NCI-H2081 (cell line): ENCODE results near the gene TNFRSF12A.

ENCODE experiments used
- DNase-seq, 2 experiments: peaks; one replicate each; lab custom pipeline; 2025; lab: John Stamatoyannopoulos, UW

The TNFRSF12A gene

GRCh38 chr16:3012828-3013420, 7.2 kb upstream of the TNFRSF12A start, which contains the start of gene CLDN9:
CLDN9 (plus strand) TSS chr16:3012923; CDS start chr16:3013363, 440 bp downstream.
- peak; percentile 53 to 85 for DNase-seq

- no peak for DNase-seq
Observed at GRCh38 chr16:3013491-3013951, 6.6 kb upstream of the TNFRSF12A start.

DNA sequence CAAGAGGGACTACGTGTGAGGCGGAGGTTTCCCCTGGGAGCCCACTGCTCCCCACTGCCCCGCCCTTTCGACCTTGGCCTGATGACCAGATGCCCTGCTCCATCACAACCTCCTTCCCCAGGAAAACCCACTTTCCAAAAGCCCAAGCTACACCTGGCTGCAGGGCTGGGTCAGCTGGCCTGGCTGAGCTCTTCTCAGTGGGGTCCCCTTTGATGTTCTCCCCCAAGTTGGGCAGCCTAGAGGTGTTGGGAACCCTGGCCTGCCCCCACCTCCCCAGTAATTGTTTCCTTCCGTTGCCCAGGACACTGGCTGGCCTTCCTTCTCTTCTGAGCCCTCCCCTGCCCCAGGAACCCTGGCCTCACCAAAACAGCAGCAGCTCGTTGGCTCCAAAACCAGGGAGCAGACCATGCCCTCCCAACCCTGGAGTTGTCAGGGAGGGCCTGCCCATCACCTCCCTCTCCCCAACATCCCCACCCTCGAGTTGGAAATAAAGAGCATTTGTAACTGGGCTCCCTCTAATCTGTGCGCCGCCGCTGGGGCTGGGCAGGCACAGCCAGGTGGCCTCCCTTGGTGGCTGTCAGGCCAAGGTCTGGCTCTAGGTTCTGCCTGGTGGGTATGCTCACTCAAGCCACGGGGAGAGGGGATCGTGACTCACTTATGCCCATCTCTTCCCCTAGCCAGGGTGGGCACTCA, 6.0 kb upstream of the TNFRSF12A start:
- DNase-seq: no peak

- no peak for DNase-seq
Observed at GRCh38 chr16:3014971-3015370, 5.2 kb upstream of the TNFRSF12A start.

DNA sequence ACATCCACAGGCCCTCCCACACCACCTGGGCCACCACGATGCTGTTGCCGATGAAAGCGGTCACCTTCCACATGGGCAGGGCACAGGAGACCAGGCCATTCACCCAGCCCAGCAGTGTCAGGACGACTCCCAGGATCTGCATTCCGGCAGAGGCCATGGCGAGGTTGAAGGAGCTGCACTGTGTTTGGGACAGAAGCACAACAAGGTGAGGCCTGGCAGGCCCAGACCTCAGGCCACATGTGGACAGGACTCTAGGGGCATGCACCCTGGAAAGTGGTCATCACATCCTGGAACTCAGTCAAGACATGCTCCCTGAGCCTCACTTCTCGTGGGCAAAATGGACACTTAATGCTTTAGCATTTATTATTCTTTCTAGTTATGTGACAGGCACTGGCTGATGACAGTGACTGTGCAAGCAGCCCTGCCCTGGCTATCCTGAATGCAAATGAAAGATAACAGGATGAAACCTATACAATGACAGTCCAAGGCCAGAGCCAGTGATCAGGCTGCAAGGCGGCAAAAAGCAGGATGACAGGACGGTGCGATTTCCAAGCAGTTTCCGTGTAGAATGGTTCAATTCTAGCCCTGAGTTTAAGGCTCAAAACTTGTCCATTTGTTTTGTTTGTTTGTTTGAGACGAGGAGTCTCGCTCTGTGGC, 4.2 kb upstream of the TNFRSF12A start:
- DNase-seq: no peak

- no peak for DNase-seq
Observed at GRCh38 chr16:3017344-3017743, 2.8 kb upstream of the TNFRSF12A start.

DNA sequence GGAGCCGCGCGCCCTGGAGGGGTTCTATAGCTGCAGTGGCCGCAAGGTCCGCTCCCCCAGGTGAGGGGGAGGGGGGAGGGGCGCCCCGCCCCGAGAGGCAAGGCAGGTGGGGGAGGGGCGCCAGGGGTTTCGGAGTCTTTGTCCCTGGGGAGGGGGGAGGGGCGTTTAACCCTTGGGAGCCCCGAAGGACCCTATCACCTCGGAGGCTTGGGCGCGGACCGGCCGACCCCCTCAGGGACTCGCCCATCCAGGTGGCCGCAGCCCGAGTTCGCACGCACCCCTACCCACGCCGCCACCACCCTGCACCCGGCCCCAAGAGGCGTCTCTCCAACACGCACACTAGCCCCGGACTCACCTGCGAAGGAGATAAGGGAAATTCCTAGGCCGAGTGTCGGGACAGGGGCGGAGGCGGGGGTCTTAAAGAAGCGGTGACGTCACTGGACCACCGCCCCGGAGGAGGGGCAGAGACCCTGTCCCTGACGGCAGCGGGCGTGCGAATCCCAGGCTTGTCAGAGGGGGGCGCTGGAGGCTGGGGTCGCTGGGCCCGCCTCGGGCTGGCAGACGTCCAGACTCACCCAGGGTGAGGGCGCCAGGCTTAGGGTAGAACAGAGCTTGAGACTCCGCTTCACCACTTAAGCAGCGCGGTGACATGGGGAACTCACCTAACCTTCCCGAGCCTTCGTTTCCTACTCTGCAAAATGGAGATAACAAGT, 2.2 kb upstream of the TNFRSF12A start, which contains the start of gene CLDN6:
CLDN6 (minus strand) TSS at position 390 of the 713 bp plus-strand sequence. CDS start 2,162 bp downstream, outside the sequence.
- no peak for DNase-seq

DNA sequence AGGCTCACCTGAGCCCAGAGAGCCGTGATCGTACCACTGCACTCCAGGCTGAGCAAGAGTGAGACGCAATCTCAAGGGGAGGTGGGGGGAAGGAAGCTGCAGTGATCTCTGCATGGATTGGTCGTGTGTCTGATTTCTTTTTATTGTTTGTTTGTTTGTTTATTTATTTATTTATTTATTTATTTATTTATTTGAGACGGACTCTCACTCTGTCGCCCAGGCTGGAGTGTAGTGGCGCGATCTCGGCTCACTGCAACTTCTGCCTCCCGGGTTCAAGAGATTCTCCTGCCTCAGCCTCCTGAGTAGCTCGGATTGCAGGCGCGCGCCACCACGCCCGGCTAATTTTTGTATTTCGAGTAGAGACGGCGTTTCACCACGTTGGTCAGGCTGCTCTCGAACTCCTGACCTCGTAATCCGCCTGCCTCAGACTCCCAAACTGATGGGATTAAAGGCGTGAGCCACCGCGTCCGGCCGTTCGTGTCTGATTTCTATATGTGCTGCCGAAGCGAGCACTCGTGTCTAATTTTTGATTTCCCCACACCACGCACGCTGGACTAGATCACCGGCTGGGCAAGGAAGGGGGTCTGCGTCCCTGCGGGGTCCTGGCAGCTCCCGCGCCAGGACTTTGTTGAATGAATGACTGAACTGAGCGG, 448 bp upstream of the TNFRSF12A start:
- no peak for DNase-seq

GRCh38 chr16:3020604-3021448, 658 bp downstream of the TNFRSF12A start:
- peak in 1 of 2 experiments; percentile 30 for DNase-seq

- DNase-seq: peak in 1 of 2 experiments; percentile 27
Observed at GRCh38 chr16:3021449-3022207, 1.5 kb downstream of the TNFRSF12A start.

DNA sequence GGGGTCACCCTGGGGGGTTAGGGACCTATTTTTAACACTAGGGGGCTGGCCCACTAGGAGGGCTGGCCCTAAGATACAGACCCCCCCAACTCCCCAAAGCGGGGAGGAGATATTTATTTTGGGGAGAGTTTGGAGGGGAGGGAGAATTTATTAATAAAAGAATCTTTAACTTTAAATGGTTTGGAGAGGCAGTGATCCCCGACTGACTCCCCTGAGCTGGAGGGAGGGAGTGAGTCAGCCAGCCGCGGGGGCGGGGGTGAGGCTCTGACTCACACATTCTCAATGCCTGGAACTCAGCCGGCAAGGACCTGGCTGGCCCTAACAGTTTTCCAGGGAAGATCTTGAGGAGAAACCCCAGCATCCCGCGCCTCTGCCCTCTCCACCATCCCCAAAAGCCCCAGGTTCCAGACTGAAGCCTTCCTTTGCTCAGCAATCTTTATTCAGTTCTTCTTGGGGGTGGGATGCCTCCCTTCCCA, 2.1 kb downstream of the TNFRSF12A start:
- no peak for DNase-seq

DNA sequence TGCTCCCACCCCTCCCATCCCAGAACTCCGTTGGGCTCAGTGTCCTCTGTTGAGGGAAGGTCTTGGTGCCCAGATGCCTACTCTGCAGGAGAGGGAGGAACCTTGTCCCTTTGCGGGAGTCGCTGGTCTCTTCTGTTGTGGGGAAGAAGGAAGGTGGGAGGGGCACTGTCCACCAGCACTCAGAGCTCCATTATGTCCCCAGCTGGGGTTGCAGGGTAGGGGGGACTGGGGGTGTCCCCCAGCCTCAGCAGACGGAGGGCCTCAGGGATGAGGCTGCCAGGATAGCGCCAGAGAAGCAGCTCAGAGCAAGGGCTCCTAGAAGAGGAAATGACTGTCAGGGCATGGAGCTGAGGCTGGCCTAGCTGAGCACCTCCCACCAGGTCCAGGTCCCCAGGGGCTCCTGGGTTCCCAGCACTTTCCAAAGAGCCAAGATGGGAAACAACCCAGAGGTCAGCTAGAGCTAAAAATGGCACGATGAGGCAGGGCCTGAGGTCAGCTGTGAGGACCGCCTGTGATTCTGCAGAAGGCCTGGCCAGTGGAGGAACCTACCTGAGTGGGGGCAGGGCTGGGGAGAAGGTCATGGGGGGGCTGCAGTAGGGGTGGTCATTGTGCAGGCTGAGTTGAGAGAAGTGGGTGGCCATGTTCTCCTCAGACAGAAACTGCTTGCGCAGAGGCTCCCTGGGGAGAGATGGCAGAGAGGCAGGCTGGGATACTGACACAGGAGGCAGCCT, 2.7 kb downstream of the TNFRSF12A start:
- no peak for DNase-seq

DNA sequence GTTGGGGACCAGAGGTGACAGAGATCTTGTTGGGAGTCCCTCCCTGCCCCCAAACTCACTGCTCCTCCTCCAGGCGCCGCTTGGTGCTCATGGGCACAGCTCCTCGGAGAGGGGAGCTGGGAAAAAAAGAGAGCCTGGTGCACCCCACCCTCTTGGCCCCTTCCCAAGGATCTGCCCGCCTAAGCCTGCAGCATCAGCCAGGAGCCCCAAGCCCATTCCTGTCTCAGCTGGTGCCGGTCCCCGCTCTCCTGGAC, 3.2 kb downstream of the TNFRSF12A start:
- peak in 1 of 2 experiments; percentile 56 for DNase-seq

DNA sequence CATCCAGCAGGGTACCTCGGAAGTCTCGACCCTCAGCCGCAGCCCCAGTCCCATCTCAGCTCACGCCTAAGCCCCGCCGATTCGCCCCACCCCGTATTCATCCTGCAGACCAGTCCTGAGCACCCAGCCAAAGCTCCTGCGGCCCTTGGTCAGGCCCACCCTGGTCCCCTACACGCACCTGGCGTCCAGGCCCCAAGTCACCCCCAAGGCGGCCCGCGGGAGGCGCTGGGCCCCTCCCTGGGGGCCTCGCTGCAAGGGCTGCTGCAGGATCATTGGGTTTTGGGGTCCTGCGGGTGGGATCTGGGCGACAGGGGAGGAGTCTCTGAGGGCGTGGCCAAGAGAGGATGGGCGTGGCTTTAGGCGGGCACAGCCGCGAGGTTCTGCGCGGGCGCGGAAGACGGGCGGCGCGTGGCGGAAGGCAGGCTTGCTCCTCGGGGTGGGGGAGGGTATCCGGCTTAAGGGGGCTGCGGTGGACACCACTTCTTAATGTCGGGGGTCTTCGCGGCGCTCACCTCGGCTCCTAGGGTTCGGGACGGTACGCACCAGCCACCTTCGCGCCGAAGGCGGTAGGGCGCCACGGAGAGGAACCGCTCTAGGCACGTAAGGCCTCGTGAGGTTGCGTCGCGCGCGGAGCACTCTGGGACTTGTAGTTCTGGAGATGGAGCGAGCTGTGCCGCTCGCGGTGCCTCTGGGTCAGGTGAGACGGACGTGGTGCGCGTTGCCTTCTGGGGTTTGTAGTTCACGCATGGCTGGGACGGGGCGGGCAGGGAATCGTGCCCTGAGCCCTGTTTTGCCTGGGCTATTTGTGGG, 3.7 kb downstream of the TNFRSF12A start, which contains the start of the genes HCFC1R1 and THOC6:
HCFC1R1 (minus strand) TSS at position 274 of the 810 bp plus-strand sequence; CDS start at position 273, 1 bp downstream.
THOC6 (plus strand) TSS at position 367 of the 810 bp plus-strand sequence; CDS start at position 659, 292 bp downstream.
- DNase-seq: peak; percentile 97

DNA sequence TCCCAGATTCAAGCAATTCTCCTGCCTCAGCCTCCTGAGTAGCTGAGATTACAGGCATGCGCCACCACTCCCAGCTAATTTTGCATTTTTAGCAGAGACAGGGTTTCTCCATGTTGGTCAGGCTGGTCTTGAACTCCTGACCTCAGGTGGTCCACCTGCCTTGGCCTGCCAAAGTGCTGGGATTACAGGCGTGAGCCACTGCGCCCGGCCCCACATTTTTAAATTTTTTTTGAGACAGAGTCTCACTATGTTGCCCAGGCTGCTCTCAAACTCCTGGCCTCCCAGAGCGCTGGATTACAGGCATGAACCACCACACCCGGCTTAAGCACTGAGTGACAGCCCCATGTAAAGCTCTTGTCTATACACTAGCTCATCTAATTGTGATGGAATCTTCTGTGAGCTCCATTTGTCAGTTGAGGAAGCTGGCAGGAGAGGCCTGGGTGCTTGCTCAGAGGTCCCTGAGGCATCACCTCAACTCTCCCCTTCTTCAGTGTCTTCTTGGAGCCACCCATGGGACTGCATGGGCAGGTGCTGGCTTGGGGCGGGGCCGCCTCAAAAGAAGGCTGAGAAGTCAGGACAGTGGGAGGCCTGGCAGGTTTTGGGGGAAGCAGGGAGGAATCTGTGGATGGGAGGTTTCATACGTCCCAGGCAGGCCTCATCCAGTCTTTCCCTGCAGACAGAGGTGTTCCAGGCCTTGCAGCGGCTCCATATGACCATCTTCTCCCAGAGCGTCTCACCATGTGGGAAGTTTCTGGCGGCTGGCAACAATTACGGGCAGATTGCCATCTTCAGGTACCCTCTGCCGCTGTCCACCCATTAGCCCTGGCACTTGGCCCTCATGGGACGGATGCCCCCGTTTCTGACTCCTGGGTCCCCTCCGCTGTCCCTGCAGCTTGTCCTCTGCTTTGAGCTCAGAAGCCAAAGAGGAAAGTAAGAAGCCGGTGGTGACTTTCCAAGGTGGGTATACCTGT, 5.1 kb downstream of the TNFRSF12A start:
- no peak for DNase-seq

GRCh38 chr16:3026003-3026378, 5.8 kb downstream of the TNFRSF12A start:
- no peak for DNase-seq
